HG03342 (cell line): ENCODE measurements around the gene DBN1.
"Not testable (repeated sequence)": the region's sequence is repeated elsewhere in the genome, so short reads cannot be mapped to it uniquely, and the experiment has no call there.

ENCODE experiments used
- ATAC-seq: cut with Tn5 transposase; IDR thresholded peaks from one replicate; pipeline ENCODE4 v1.9.1; 2021; ENCODE audit warnings: mild to moderate bottlenecking, moderate library complexity; ENCODE audit not compliant: unreplicated experiment

DBN1 gene

GRCh38 chr5:177432143-177432838 lies 41.1 kb downstream of the DBN1 start:
- no peak for ATAC-seq

DNA sequence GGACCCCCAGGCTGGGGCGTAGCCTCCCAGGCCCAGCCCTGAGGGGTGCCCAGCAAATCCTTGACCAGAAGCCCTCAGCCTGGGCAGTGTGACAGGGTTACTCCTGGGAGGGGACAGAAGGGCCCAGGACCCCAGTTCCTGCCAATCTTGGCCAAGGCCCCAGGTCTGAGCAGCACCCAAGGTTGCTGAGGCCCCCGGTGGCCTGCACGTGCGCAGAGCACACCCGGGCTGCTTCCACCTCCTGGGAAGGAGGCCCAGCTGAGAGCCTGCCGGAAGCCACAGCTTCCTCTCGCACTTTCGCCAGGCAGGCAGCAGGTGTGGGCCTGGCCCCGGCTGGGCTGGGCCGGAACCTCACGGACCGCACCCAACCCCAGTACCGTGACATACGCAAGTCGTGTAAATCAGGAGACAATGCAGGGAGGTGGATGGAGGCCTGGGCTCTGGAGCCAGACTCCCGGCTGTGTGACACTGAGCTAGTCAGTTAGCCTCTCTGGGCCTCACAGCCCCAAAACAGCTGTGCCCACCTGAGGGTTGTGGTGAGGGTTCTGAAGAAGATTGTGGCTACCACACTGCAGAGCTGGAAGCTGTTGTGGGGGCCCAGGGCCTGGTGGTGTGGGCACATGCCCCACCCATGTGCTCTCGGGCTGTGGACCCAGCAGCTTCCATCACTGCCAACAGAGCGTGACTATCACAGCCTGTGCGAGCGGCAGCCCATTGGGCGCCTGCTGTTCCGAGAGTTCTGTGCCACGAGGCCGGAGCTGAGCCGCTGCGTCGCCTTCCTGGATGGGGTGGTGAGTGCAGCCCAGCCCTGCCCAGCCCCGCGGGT lies 41.9 kb downstream of the DBN1 start:
- peak; percentile 44 for ATAC-seq

DNA sequence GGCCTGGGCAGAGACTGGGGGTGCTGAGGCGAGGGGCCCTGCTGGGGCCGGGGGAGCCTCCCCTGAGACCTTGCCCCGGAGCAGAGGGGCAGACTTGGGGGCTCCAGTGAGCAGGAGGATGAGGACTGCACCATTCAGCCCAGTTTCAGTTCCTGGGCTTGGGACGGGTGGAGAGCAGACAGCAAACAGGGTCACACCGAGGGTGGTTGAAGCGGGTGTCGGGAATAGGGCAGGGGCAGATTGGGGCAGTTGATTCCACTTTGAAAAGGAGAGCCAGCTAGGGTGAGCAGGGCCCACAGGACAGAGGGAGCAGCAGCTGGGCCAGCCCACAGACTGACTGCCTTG lies 42.5 kb downstream of the DBN1 start:
- ATAC-seq: no peak

DNA sequence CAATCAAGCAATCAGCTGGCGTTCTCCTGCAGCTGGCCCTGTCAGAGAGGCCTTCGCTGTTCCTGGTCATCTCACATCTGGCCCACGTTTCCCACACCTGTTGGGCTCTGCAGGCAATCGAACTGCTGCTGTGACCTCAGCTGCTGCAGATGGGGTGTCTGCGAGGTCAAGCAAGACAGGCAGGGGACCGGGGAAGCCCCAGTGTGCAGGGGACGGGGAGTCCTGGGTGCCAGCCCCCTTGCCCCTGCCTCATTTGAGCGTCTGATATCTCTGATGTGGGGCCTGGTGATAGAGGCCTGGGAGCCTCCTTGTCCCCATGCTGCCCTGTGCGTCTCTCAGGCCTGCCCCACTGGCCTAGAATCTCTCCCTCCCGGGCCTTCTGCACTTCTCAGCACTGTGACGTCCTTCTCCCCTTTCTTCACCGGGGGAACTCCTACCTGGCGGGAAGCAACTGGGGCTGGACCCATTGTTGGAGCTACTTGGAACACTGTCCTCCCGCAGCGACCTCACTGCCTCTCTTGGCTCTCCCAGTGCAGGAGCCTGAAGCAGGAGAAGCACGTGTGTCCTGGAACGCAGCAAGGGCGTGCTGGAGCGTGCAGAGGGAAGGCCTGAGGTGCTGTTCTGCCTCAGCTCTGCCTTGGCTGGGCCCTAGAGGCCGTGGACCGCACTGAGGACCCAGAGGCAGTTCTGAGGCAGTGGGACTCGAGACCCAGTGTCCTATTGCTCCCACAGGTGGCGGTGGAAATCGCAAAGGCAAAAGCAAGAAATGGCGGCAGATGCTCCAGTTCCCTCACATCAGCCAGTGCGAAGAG lies 43.1 kb downstream of the DBN1 start:
- ATAC-seq: no peak

DNA sequence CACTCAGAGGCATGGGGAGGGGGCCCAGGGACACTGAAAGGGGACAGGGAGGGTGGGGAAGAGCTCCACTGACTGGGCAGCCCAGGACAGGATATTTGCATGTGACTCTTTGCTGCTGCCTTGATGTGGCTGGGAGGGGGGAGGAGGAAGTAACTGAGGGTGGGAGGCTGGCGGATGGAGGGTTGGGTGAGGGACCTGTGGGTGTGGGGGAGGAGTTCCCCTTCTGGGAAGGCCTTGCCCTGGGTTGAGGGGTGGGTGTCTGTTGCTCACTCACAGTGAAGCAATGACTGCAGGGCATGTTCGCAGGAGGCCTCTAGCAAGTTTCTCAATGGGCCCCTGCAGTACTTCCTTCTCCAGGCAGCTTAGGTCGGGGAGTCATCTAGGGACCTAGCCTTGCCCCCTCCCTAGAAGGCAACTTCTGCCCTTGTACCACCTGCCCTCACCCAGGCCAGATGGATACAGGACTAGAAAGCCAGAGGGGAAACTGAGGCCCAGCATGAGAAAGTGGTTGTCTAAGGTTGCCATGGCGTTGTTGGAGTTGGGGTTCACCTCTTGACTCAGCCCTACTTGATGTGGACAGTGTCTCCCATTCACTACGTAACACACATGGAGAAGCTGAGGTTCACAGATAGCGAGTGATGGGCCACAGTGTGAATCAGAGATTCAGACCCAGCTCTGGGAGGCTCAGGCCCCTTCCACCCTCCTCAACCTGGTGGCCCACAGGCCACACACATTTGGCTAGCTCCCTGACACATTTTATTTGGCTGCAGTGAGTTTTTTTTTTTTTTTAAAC lies 44.0 kb downstream of the DBN1 start:
- ATAC-seq: no peak

DNA sequence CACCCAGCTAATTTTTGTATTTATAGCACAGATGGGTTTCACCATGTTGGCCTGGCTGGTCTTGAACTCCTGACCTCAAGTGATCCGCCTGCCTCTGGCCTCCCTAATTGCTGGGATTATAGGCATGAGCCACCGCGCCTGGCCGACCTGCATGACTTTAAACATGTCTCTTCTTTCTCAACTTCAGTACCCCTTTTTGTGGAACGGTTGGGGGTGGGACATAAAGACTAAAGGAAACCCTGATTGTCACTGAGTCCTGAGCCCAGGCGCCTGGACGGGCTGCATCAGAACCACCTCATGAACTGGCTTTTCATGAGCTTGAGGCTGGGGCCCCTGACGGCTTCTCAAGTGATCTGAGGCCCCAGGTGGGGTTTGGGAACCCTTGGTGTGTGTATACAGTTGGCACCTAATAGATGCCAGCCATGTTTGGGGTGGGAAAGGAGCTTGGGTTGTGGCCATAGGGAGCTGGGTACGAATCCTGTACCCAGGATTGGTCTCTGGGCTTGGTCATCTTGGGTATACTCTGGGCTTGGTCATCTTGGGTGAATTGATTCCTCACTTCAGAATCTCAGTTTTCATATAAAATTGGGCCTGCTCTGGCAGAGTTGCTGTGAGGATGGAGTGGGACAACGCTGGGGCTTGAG lies 44.7 kb downstream of the DBN1 start:
- ATAC-seq: no peak

DNA sequence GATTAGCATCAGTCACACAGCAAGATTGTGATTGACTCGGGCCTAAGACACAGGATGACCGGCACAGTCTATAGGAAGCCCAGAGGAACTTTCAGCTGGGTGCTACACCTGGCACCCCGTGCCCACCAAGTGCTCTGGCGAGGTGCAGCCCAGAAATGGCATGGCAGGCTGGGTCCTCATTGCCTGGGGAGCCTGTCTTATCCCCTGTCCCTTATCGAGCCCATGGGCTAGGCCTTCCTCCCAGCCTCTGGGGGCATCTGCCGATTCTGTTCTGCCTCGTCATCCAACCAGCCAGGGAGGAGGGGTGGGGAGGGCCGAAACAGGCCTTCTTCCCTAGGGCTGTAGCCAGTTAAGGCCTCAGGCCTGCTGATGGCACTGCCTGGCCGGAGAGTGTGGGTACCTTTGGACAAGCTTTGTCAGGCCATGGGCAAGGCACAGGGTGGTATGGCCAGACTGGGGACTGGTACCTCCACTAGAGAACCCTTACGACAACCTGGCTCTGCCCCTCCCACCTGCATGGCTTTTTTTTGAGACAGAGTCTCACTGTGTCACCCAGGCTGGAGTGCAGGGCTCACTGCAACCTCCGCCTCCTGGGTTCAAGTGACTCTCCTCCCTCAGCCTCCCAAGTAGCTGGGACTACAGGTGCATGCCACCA lies 45.4 kb downstream of the DBN1 start:
- ATAC-seq: no peak

DNA sequence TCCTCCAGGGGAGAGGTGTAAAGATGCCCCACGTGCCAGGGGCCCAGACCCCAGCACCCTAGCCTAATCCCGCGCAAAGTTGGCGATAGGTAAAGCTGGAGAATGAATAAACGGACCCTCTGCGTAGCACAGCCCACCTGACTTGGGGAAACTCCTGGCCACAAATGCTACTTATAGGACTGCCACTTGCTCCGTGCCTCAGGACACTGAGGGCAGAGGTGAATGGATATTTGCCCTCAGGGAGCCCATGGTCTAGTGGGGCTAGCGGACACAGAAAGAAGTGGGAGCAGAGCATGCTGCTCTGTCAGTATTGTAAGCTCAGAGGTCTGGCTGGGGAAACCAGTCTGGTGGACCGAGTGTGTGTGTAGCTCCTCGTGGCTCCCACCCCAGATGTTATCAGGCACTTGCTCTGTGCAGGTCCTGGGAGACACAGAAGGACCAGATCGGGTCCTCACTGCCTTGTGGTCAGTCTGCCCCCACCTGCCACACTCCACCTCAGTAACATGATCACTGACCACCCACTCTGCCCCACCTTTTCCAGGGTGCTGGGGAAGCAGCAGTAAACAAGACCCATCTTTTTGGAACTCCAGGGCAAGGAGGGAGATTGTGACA lies 46.1 kb downstream of the DBN1 start:
- ATAC-seq: no peak

GRCh38 chr5:177426566-177427210 lies 46.7 kb downstream of the DBN1 start, which contains the start of gene GRK6:
Gene GRK6, plus strand, starts transcription at chr5:177426676. Its CDS starts 170 bp downstream, at chr5:177426846.
- peak; percentile 11 for ATAC-seq

- peak; percentile 84 for ATAC-seq
Measured at GRCh38 chr5:177425801-177426565, 47.5 kb downstream of the DBN1 start.

GRCh38 chr5:177425196-177425800 lies 48.1 kb downstream of the DBN1 start:
- no peak for ATAC-seq

DNA sequence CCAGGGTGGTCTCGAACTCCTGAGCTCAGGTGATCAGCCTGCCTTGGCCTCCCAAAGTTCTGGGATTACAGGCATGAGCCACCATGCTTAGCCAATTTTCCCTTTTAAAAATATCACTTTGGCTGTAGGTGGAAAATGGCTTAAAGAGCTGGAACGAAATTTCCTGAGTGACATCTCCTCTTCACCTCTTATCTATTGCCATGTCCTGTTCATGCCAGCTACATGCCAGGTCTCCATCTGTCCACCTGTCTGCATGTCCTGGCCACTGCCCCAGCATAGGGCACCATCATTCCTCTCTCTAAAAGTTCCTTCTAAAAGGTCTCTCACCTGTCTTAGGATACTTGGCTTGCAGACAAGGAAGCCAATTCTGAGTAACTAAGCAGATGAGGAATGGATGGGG lies 49.8 kb downstream of the DBN1 start:
- no peak for ATAC-seq

- no peak for ATAC-seq
Measured at GRCh38 chr5:177421062-177421798, 52.2 kb downstream of the DBN1 start.

DNA sequence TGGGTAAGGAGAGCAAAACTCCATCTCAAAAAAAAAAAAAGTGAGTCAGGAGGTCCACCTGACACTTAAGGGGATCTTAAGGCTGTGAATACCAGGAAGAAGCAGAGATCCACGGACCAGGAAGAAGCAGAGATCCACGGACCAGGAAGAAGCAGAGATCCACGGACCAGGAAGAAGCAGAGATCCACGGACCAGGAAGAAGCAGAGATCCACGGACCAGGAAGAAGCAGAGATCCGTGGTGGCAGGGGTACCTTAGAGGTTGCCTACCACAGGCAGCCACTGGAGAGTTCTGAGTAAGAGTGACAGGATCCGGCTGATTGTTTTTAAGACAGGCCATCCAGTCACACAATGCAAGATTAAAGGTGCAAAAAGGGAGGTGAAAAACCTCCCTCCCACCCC lies 53.0 kb downstream of the DBN1 start:
- ATAC-seq: not testable (repeated sequence)

DNA sequence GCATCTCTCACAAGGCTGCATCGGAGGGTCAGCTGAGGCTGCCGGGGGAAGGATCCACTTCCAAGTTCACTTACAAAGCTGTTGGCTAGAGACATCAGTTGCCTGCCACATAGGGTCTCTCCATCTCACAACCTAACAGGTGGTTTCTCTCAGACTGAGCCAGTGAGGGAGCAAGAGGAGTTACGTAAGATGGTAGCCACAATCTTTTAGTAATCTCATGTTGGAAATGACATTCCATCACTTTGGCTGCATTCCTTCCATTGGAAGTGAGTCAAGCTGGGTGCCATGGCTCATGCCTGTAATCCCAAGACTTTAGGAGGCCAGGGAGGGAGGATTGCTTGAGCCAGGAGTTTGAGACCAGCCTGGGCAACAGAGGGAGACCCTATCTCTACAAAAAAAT lies 54.4 kb downstream of the DBN1 start:
- ATAC-seq: no peak

DNA sequence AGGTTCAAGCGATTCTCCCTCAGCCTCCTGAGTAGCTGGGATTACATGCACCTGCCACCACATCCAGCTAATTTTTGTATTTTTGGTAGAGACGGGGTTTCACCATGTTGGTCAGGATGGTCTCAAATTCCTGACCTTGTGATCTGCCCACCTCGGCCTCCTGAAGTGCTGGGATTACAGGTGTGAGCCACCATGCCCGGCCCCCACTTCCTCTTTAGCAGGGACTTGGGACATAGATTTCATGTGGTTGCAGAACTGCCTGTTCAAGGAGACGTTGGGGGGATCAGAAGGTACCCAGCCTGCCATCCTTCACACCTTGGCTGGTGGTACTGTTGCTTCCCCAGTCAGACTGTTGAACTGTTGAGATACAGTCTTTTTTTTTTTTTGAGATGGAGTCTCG lies 56.4 kb downstream of the DBN1 start:
- ATAC-seq: not testable (repeated sequence)

DNA sequence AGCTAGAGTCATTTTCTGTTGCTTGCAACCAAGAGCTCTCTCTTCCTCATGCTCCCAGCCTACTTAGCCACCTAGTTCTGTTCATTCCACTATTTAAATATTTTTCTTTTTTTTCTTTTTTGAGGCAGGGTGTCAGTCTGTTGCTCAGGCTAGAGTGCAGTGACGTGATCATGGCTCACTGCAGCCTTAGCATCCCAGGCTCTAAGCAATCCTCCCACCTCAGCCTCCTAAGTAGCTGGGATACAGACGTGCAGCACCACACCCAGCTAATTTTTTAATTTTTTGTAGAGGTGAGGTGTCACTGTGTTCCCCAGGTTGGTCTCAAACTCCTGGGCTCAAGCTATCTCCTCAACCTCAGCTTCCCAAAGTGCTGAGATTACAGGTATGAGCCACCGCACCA lies 59.0 kb downstream of the DBN1 start:
- no peak for ATAC-seq
